ENCODE data around the gene ZNF608.

DNA sequence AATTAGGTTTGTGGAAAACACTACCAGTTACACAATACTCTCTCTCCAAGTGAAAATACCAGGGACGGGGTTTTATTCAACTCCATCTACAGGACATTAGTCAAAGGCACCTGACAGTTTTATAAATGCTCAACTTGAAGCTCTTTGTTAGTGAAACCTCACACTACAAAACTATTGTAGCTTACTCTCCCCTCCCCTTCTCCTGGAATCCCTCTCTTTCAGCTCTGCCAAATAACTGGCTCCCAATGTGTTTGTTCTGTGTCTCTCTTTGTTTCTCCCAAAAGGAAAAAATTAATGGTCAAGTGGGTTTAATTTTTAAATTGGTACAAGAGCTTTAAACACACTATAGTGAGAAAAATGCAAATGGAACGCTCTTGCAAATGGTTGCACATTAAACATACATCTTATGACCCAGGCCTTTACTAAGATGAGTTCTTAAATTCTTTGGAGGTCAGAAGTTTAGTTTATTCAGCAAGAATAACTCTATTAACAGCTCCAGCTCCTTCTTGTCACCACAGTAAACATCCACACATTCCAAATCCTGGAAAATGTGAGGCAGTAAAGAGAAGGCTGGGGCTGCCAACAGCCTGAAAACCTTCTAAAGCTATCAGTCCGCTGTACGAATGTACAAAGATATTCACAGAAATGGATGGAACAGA is 48.4 kb downstream of the ZNF608 start:
- TF ChIP-seq CTCF (IDR thresholded peaks at IDR 0.05; ENCODE audit: poor library complexity), result no peak
- no peak for TF ChIP-seq EZH2 (IDR thresholded peaks at IDR 0.05; ENCODE audit: borderline replicate concordance)

Measured in hepatocyte (in vitro differentiated cells).